Fibroblast of pulmonary artery (primary cell): ENCODE results near the gene HTR1B.
A peak's percentile ranks its signal among the peaks of the same experiment; 100 is the strongest.

Source experiments
- DNase-seq: peaks from one replicate; pipeline ENCODE4 v3.0.0-alpha.2; 2010; ENCODE audit warnings: low read depth
- H3K4me3 ChIP-seq: replicated peaks from 2 replicates; pipeline ENCODE4 v1.5.1; 2011; ENCODE audit warnings: low read depth, mild to moderate bottlenecking, control low read depth, low read length, moderate library complexity
- CTCF ChIP-seq: IDR thresholded peaks from 2 replicates; pipeline ENCODE4 v1.5.1; 2011; ENCODE audit warnings: mild to moderate bottlenecking, control low read depth, low read length, inconsistent platforms; ENCODE audit errors: missing control alignments

The HTR1B gene

GRCh38 chr6:77425671-77426070, 37.6 kb downstream of the HTR1B start:
- no peak for TF ChIP-seq CTCF
- peak; percentile 50 for DNase-seq
- no peak overlapping the region for H3K4me3 ChIP-seq

DNA sequence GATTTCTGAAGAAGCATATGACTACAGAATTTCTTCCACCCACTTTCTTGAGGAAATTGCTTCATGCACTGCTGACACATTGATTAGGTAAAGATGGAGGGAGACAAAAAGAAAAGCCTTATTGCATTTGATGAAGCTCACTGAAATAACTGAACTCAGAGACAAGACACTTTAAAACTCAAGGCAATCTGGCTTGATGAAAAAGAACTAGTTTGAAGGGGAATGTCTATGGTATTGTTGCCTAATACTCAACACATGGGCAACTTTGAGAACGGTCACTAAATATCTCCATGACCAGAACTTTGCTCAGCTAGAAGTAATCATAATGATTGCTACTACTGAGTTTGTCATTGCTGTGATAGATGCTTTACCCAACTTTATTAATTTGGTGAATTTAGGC, 38.1 kb downstream of the HTR1B start:
- H3K4me3 ChIP-seq: no peak overlapping the region
- TF ChIP-seq CTCF: no peak
- DNase-seq: peak; percentile 22

DNA sequence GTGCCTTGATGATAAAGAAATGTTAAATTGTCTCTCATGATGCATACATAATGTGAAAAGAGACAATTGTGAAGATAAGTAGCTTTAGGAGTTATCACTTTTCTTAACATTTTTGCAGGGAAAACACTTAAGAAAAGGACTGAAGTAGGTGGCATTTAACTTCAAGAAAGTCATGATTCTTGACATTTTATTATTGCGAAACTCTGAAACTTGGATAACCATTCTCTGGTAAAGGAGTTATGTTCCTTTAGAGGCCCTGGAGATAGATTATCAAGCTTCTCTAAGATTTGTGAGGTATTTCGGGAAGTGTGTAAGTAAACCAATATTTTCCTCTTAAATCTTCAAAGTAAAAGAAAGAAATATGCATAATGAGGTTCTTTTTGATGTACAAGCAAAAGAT, 38.5 kb downstream of the HTR1B start:
- peak; percentile 23 for DNase-seq
- no peak for TF ChIP-seq CTCF
- H3K4me3 ChIP-seq: no peak overlapping the region

GRCh38 chr6:77416839-77417238, 46.5 kb downstream of the HTR1B start:
- DNase-seq: no peak
- TF ChIP-seq CTCF: no peak
- no peak overlapping the region for H3K4me3 ChIP-seq

DNA sequence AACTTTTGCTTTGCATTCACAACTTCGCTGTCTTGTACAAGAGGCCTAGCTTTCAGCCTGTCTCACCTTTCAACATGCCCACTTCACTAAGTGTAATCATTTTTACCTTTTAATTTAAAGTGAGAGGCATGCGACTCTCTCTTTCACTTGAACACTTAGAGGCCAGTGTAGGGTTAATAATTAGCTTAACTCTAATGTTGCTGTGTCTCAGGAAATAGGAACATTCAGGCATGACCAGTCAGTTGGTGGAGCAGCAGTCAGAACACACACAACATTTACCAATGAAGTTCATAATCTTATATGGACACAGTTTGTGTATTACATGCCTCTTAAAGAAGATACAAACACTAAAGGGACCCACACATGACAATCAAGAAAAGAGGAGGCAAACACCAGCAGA, 47.6 kb downstream of the HTR1B start:
- TF ChIP-seq CTCF: no peak
- no peak overlapping the region for H3K4me3 ChIP-seq
- DNase-seq: no peak
